GM23338 (cell line): ENCODE data around the gene SEMA4D.

Experiments
- ETS1 ChIP-seq: IDR thresholded peaks from 2 replicates; pipeline ENCODE4 v1.6.1; 2016; ENCODE audit warnings: antibody characterized with exemption
- TF ChIP-seq, protein P1 (sequence below), 2 experiments: fragments of 200-600 bp in 1 of 2; sonication (generic) in 1 of 2; conservative IDR thresholded peaks; 2 replicates each; pipeline versions ENCODE4 v1.5.1 to v1.6.1; 2016 to 2017; ENCODE audit warnings: antibody characterized with exemption in 2 of 2, low read depth in 2 of 2, mild to moderate bottlenecking in 2 of 2, moderate library complexity in 1 of 2

GRCh38 chr9:89413963-89414638 lies 83.8 kb downstream of the SEMA4D start:
- TF ChIP-seq, protein P1, sequence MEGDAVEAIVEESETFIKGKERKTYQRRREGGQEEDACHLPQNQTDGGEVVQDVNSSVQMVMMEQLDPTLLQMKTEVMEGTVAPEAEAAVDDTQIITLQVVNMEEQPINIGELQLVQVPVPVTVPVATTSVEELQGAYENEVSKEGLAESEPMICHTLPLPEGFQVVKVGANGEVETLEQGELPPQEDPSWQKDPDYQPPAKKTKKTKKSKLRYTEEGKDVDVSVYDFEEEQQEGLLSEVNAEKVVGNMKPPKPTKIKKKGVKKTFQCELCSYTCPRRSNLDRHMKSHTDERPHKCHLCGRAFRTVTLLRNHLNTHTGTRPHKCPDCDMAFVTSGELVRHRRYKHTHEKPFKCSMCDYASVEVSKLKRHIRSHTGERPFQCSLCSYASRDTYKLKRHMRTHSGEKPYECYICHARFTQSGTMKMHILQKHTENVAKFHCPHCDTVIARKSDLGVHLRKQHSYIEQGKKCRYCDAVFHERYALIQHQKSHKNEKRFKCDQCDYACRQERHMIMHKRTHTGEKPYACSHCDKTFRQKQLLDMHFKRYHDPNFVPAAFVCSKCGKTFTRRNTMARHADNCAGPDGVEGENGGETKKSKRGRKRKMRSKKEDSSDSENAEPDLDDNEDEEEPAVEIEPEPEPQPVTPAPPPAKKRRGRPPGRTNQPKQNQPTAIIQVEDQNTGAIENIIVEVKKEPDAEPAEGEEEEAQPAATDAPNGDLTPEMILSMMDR (conservative IDR thresholded peaks at IDR 0.05; ENCODE audit: low read depth in 2 of 2): no peak
- TF ChIP-seq ETS1: no peak
